Panc1 (cell line): ENCODE data around the gene METRN.

Source experiments
- CTCF ChIP-seq: fragments of 450-650 bp; IDR thresholded peaks from 2 replicates; pipeline ENCODE4 v1.5.1; 2017; ENCODE audit warnings: mild to moderate bottlenecking
- REST ChIP-seq, 2 experiments: IDR thresholded peaks; 2 replicates each; pipeline ENCODE4 v1.6.1; 2011 to 2012; ENCODE audit warnings: low read depth in 2 of 2, control low read depth in 1 of 2, low read length in 1 of 2, mild to moderate bottlenecking in 1 of 2, moderate library complexity in 1 of 2; ENCODE audit not compliant: insufficient read depth in 1 of 2

- TF ChIP-seq CTCF, result no peak
- no peak for TF ChIP-seq REST (IDR thresholded peaks at IDR 0.05; ENCODE audit: insufficient read depth in 1 of 2, low read depth in 2 of 2, low read length in 1 of 2)
Measured at GRCh38 chr16:694187-694862, 20.6 kb upstream of the METRN start.
